Smooth muscle cell of the brain vasculature (primary cell): ENCODE measurements around the gene BCAS1.

Experiments used
- DNase-seq: peaks from one replicate; pipeline ENCODE4 v3.0.0-alpha.2; 2012; ENCODE audit warnings: low read depth, low spot score

The BCAS1 gene

DNA sequence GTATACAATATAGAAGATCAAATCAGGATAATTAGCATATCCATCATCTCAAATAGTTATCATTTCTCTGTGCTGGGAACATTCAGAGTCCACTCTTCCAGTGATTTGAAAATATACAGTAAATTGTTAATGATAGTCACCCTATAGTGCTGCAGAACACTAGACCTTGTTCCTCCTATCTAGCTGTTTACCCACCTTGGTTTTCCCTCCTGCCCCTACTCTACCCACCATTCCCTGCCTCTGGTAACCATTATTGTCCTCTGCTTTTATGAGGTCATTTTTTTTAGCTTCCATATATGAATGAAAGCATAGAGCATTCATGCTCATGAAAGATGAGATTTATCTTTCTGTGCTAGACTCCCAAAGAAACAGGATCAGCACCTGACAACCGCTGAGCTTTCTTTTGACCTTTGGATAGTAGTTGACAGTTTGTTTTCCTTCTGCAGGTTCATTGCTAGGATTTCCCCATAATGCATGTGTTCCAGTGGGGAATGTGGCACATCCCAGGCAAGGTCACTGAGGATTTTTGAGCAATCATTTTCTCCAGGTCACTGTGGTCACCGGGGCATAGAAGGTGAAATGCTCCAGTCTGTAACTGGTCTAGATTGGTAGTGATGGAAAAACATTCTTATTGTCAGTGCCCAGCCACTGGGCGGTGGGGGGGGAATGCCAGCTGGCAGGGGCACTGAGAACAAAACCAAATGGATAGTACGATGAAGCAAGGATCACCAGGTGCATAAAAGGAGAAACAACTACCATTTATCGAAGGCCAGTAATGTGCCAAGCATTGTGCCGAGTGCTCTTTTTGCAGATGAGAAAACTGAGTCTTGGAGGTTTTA lies 33.6 kb upstream of the BCAS1 start:
- DNase-seq = no peak

DNA sequence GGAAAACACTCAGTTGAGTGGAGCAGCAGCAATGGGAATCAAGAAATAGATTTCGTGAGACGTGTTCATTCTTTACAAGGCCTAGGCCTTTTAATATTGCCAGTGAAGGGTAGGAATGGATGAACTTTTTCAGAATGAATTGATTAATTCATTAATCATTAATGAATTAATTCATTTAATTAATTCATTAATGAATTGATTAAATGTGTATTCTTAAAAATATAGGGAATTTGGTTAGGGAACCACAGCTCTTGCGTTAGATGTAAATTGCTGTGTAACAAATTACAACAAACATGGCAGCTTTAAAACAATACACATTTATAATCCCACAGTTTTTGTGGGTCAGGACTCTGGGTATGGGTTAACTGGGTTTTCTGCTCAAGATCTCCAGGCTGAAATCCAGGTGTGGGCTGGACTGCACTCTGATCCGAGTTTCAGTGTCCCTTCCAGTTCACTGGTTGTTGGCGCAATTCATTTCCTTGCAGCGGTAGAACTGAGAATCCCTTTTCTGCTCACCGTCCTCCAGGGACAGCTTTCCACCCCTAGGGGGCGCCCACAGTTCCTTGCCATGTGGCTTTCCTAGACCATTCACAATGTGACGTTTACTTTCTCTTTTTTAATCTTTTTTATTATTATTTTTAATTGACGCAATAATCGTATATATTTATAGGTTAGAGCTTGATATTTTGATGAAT lies 32.8 kb upstream of the BCAS1 start:
- DNase-seq = peak; percentile 23

DNA sequence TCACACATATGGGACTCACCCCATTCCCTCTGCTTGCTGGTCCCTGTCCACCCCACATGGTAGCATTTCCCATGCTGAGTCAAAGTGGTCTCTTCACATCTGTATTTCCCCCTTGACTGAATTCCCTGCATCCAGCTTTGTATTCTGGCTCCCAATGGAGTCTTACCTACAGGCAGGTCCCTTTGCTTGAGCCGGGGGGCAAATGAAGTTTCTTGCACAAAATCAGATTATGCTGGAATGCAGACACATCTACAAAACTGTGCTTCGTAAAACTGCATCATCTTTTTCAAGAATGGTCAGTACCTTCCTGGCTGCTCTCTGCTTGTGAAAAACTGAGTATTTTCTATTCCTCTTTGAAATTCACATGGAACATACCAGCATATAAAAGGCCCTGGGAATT lies 32.1 kb upstream of the BCAS1 start:
- DNase-seq = no peak

DNA sequence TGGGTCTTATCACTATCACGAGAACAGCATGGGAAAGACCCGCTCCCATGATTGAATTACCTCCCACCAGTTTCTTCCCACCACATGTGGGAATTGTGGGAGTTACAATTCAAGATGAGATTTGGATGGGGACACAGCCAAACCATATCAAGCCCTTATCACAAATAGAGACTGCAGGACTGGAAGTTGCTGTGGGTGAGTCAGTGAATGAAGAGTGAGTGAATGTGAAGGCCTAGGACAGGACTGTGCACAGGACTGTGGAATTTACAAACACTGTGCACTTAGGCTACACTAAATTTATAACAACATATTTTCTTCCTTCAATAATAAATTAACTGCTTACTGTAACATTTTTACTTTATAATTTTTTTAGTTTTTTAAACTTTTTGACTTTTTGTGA lies 30.2 kb upstream of the BCAS1 start:
- DNase-seq = no peak

DNA sequence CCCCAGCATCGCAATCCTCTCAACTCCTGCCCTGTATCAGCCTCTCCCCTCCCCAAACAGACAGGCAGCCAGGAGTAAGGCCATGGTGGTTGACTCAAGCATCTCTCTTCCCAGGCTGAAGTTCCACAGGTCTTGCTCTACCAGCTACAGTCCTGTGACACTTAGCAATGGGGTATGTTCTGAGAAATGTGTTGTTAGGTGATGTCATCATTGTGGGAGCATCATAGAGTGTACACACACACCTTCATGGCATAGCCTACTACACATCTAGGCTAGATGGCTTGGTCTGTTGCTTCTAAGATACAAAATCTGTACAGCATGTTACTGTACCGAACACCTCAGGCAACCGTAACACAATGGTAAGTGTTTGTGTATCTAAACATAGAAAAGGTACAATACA lies 29.5 kb upstream of the BCAS1 start:
- no peak for DNase-seq

DNA sequence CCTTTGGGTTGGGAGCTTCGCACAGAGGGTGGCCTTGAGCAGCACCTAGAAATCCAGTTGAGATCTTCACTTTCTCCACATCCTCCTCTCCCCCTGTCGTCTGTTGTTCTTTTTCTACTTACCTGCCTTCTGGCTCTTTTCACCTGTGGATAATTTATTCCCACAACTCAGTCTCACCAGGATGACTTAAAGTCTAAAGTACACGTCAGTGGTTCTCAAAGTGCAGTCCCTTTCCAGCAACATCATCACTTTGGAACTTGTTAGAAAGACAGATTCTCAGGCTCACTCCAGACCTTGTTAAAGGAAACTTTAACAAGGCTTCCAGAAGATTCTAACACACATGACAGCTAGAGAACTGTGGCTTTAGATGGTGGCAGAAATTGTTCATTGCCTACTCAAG lies 27.7 kb upstream of the BCAS1 start:
- no peak for DNase-seq

DNA sequence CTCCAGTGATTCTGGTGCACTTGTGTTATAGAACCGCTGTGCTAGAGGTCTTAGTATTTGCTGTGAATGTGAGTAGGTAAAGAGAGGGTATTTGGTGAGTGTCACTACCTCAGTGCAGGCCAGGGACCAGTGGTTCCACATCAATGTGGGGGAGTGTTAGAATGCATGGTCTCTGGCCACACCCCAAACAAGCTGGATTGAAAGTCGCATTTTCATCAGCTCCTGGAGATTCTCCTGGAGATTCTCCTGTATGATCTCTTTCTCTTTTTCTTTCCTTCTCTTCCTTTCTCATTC lies 26.8 kb upstream of the BCAS1 start:
- DNase-seq = no peak

DNA sequence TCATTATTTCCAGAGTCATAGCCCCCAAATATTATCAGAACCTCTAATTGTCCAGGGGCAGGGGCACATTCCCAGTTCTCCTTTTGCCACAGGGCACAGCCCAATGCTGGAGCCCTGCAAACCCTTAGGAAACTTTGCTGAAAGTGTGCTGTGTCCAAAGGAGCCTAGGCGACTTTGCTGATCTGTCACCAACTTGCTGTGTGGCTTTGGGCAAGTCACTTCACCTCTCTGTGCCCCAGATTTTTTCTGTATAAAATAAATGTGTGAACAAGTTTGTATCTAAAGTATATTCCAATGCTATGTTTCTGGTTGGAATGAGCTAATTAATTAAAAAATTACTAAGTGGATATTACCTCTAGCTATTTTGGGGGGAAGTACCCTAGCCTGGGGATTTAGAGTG lies 25.4 kb upstream of the BCAS1 start:
- no peak for DNase-seq

DNA sequence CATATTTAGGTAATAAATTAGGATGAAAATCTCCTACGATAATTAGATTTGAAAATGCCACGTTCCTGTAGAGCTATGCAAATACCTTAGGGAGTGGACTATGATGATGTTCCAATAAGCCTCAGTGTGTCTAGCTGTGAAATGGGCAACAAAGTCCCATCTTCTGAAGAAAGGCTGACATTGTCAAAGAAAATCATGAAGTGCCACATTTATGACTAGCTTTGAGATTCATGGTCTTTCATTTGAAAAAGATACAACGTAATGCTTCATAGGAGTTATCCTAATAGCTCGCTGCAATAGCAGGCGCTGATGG lies 23.8 kb upstream of the BCAS1 start:
- no peak for DNase-seq

DNA sequence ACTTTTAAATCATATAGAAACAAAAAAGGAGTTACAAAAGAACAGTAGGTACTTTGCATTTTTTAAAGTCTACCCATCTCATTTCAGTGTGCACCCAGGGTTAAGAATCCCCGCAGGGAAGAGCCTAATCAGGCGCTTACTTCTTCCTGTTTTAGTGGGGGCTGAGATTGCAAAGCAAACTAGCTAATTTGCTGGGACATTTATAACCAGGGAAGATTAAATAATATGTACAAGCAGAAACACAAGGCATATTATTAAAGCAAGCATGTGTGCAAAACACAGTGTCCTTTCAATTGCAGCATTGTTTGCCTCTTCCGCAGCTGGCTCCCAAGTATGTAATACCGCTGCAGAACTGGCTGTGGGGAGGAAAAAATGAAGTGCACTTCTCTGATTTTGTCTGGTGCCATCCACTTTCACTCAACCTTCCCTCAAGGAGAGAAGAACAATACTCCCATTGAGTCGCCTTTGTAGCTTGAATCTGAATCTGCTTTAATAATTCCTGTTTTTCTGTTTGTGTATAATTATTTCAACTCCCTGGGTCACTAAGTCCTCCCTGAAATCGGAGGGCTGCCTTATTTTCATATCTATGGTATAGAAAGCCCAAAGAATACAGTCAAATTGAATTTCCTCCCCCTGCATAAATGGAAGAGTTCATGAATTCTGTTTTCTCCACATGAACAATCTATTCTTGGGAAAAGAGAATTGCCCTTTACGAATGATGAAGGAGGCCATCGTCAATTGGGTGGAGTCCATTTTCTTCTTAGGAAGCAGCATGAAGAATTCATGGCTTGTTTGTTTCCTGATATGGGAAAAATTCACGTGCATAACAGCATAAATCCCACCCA lies 23.3 kb upstream of the BCAS1 start:
- DNase-seq = no peak

DNA sequence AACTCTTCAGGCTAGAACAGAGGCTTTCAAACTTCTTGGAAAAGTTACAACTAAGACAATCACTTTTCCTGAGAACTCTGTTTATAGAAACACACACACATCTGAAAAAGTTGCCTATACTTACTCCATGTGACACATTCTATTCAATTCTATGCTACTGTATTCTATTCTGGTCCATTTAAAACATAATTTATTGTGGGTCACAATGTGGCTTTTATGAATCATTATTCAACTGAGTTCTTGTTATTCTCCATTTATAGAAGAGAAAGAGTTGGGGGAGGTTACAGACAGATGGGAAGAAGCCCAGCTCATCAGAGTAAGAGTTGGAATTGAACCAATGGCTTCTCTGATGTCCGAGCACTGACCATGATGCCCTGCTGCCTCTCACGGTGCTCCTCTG lies 21.6 kb upstream of the BCAS1 start:
- no peak for DNase-seq

DNA sequence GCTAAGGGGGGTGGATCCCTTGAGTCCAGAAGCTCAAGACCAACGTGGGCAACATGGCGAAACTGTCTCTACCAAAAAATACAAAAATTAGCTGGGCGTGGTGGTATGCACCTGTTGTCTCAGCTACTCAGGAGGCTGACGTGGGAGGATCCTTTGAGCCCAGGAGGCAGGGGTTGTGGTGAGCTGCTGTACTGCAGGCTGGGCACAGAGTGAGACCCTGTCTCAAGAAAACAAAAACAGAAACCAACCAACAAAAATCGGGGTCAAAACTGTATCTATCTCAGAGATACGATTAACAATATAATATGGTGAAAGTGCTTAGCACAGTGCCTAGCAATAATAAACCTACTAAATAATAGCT lies 20.7 kb upstream of the BCAS1 start:
- DNase-seq = no peak

DNA sequence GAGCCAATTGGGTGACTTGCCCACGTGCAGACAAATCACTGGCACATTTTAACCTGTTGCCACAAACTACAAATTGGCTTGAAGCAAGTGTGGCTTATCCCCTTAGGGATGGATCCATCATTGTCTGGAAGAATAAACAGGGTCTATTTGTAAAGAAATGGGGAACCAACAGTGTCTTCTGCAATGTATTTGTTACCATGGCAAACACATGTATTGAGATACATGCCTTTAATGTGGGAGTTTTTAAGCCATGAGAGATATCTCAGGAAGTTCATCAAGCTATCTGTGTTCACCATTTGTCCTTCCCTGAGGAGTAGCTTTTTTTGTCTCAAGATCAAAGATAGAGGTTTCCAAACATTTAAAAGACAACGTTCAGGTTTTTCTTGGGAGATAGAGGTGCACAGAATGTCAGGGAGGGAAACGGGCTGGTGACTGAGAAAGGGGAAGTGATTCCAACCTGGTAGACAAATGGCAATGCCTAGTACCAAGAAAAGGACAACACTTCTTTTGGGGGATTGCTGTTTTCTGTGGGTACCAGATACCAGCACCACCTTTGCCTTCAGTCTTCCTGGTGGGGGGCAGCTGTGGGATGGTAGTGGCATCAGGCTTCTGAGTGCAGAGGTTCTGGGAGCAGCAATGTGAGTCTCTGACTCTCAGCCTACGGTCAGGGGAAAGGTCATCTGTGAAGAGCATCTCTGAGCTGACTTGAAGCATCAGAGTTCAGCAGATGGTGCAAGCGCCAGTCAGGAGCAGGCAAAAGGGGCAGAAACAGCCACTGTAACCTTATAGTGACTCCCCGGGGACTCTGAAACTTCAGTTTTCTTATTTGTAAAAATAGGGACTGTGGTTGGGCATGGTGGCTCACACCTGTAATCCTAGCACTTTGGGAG lies 20.1 kb upstream of the BCAS1 start:
- DNase-seq = no peak

DNA sequence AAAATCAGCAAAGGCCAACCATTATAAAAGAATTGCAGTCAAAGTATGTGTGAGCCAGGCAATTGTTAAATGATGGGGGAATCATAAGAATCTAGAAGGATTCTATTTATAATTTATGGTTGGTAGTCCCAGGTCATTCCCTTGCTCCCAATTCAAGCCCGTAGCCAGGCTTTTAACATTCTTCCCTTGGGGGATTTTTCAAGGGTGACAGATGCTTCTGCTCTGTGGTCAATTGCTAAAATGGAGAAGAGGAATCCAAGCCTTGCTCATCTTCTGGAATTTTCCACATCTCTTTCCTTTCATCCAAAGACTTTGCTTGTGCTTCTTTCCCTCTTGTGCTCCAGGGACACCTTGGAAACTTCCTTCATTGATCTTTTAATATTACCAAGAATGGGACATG lies 18.0 kb upstream of the BCAS1 start:
- no peak for DNase-seq

DNA sequence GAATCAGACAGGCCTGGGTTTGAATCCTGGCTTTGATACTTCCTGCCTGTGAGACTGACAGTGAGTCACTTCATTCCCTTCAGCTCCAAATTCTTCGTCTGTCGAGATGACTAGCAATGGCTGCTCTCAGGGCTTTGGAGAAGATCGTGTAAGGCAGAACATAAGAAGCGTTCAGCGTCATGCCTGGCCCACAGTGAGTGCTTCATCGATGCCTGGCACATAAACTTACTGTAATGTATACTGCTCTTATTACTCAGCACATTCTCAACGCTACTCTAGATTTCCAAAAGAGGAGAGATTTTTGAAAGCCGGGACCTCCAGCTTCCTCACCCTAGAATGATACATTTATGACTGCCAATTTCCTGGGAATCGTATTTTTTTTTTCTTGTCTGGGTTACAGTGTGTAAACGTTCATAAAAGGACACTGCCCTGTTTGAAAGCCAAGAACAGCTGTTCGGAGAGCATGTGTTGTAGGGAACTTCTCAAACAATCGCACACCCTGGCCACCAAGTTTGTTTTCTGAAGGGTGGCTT lies 16.2 kb upstream of the BCAS1 start:
- no peak for DNase-seq

DNA sequence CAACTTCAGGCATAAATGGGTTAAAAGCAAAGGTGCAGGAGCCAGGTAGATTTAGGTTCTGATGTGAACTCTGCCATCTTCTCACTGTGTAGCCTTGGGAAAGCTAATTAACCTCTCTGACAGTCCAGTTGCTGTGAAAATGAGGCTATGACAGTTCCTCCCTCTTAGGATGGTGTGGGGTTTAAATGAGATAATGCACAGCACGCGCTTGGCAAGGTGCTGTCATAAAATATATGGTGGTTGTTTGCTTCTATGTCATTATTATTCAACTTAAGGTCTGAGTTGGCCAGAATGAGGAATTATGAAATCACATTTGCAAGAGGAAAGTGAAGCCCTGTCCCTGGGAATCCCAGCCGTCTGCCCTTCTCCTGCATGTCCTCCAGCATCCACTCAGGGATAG lies 15.5 kb upstream of the BCAS1 start:
- no peak for DNase-seq

DNA sequence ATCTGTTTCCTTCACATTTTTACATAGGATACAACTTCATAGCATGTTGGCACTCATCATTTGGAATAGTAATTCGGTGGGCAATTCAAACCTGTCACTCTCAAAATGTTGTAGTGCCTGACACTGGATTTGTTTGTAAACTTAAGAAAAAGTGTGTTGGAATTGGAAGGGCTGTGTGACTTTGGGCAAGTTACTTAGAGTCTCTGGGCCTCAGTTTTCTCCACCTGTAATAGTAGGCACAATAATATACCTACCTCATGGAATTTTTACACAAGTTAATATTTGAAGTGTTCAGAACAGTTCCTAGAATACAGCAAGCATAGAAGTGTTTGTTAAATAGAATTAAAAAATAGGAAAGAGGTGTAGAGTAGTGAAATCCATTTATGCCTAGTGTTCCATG lies 15.0 kb upstream of the BCAS1 start:
- no peak for DNase-seq

DNA sequence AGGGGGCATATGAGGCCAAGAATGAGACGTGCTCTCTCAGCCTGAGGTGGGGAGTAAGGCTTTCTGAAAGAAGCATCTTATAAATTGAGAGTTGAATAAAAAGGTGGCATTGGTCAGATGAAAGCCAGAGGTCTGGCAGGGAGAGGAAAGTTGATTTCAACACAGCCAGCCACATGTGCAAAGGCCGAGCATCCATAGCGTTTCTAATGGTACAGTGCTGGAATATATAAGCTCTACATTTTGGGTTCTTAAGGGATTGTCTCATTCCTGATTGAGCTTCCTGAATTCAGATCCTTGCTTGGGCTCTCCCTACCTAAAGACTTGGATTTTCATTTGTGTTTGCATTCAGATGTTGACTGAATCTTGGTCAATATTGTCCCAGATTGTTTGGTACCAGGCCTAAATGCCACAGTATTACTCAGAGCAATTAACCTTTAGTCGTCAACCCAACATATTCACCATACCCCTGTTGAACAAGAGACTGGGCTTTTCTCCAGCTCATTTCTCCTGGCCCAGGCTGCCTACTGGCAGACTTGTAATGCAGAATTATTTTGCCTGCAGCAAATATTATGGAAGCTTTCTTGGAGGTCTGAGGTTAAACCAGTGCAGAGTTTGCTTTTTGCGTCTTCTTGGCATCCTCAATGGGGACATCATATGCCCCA lies 14.5 kb upstream of the BCAS1 start:
- DNase-seq = no peak

DNA sequence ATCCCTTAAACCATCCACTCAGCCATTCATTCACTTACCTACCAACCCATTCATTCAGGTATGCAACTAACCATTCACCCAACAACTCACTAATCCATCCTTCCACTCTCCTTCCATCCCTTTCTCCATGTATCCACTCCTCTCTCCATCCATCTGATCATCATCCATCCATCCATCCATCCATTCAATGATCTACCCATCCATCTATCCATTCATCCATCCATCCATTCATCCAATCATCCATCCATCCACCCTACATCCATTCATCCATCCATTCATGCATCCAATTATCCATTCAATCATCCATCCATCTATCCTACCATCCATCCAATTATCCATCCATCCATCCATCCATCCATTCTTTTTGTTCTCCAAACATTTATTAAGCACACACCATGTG lies 13.8 kb upstream of the BCAS1 start:
- DNase-seq = no peak

DNA sequence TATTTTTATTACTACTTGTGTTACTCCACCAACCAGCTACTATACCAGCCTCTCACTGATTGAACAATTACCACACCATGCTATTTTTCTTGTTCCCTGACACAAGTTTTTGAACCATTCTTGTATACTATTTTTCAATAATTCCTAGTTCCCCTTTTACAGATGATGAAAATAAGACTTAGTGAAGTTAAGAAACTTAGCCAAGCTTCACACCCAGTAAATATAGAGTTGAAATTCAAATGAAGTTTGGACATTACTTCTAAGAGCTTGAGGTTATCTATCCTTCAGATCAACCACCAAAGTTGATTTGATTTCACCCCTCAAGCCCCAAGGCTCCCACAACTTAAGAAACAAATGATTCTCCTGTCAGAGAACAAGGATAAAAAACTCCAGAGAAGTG lies 13.1 kb upstream of the BCAS1 start:
- DNase-seq = no peak

DNA sequence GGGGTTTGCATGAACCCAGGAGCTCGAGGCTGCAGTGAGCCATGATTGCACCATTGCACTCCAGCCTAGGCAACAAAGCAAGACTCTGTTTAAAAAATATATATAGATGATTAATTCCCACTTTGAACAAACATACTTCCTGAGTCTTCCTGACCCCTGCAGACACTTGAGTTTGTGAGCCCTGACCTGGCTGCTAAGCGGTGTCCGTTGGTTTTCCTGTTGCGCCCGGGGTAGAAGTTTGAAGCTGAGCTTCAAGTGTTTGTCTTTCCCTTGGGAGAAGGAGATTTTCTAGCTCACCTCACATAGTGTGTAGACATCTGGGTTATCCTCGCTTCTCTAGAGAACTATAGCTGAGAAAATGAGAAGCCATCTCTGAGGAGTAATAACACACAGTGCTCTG lies 11.7 kb upstream of the BCAS1 start:
- no peak for DNase-seq
